ENCODE measurements around the gene DTX3L.

Gene DTX3L

GRCh38 chr3:122564155-122564912, at the start of gene DTX3L, which contains the start of gene PARP9:
DTX3L (plus strand) TSS chr3:122564338; CDS start chr3:122564427, 89 bp downstream.
PARP9 (minus strand) TSS chr3:122564300; CDS start chr3:122559620, 4,680 bp downstream.
- Histone ChIP-seq H3K4me1 (ENCODE audit: control insufficient read depth in 5 of 5, insufficient read depth in 5 of 5, low read length in 5 of 5) (peaks cover 6 to 37% (median 26%) of the 10 kb centered on the region in 5 donors), H3K27ac (ENCODE audit: low read depth, low read length) (peak within 1 kb of the TSS; percentile 95), H3K27me3 (ENCODE audit: control insufficient read depth in 5 of 5, insufficient read depth in 4 of 5, low read length in 5 of 5) (no peaks in the 10 kb centered on the region), H3K4me3 (ENCODE audit: low read depth in 1 of 5, low read length in 5 of 5) (peak within 1 kb of the TSS; percentile 78 to 92 (median 86)), H3K9me3 (ENCODE audit: control insufficient read depth in 5 of 5, low read length in 5 of 5) (no peaks in the 10 kb centered on the region), H3K36me3 (ENCODE audit: control insufficient read depth in 5 of 5, insufficient read depth in 5 of 5, low read length in 5 of 5) (peaks cover 6 to 36% (median 25%) of the 10 kb centered on the region in 5 donors), H3K9ac (ENCODE audit: low read length in 5 of 5) (peak within 1 kb of the TSS; percentile 90 to 99 (median 95))

GRCh38 chr3:122515020-122515468, 49.1 kb upstream of the DTX3L start:
- peak overlapping the region; percentile 93 for H3K27ac ChIP-seq (ENCODE audit: low read depth, low read length)
- H3K9ac ChIP-seq (ENCODE audit: low read length in 5 of 5) = peak overlapping the region in 4 of 5 donors; percentile 81 to 94 (median 90)
- no peaks in the 10 kb centered on the region for H3K27me3 ChIP-seq (ENCODE audit: control insufficient read depth in 5 of 5, insufficient read depth in 4 of 5, low read length in 5 of 5)
- peaks cover 0 to 29% (median 25%) of the 10 kb centered on the region in 5 donors for H3K4me1 ChIP-seq (ENCODE audit: control insufficient read depth in 5 of 5, insufficient read depth in 5 of 5, low read length in 5 of 5)
- peak overlapping the region; percentile 76 to 90 (median 86) for H3K4me3 ChIP-seq (ENCODE audit: low read depth in 1 of 5, low read length in 5 of 5)
- H3K36me3 ChIP-seq (ENCODE audit: control insufficient read depth in 5 of 5, insufficient read depth in 5 of 5, low read length in 5 of 5) = no peaks in the 10 kb centered on the region
- no peaks in the 10 kb centered on the region for H3K9me3 ChIP-seq (ENCODE audit: control insufficient read depth in 5 of 5, low read length in 5 of 5)

GRCh38 chr3:122515870-122516269, 48.3 kb upstream of the DTX3L start:
- H3K9me3 ChIP-seq (ENCODE audit: control insufficient read depth in 5 of 5, low read length in 5 of 5) = no peaks in the 10 kb centered on the region
- no peak overlapping the region for H3K27ac ChIP-seq (ENCODE audit: low read depth, low read length)
- H3K36me3 ChIP-seq (ENCODE audit: control insufficient read depth in 5 of 5, insufficient read depth in 5 of 5, low read length in 5 of 5) = no peaks in the 10 kb centered on the region
- H3K4me1 ChIP-seq (ENCODE audit: control insufficient read depth in 5 of 5, insufficient read depth in 5 of 5, low read length in 5 of 5) = peaks cover 0 to 29% (median 23%) of the 10 kb centered on the region in 5 donors
- no peak overlapping the region for H3K4me3 ChIP-seq (ENCODE audit: low read depth in 1 of 5, low read length in 5 of 5)
- H3K27me3 ChIP-seq (ENCODE audit: control insufficient read depth in 5 of 5, insufficient read depth in 4 of 5, low read length in 5 of 5) = no peaks in the 10 kb centered on the region
- no peak overlapping the region for H3K9ac ChIP-seq (ENCODE audit: low read length in 5 of 5)

GRCh38 chr3:122516846-122517360, 47.2 kb upstream of the DTX3L start:
- Histone ChIP-seq H3K9ac (ENCODE audit: low read length in 5 of 5) (no peak overlapping the region), H3K9me3 (ENCODE audit: control insufficient read depth in 5 of 5, low read length in 5 of 5) (no peaks in the 10 kb centered on the region), H3K27me3 (ENCODE audit: control insufficient read depth in 5 of 5, insufficient read depth in 4 of 5, low read length in 5 of 5) (no peaks in the 10 kb centered on the region), H3K36me3 (ENCODE audit: control insufficient read depth in 5 of 5, insufficient read depth in 5 of 5, low read length in 5 of 5) (no peaks in the 10 kb centered on the region), H3K4me3 (ENCODE audit: low read depth in 1 of 5, low read length in 5 of 5) (no peak overlapping the region), H3K4me1 (ENCODE audit: control insufficient read depth in 5 of 5, insufficient read depth in 5 of 5, low read length in 5 of 5) (peaks cover 0 to 22% (median 18%) of the 10 kb centered on the region in 5 donors), H3K27ac (ENCODE audit: low read depth, low read length) (no peak overlapping the region)

- Histone ChIP-seq H3K9me3 (ENCODE audit: control insufficient read depth in 5 of 5, low read length in 5 of 5) (no peaks in the 10 kb centered on the region), H3K27me3 (ENCODE audit: control insufficient read depth in 5 of 5, insufficient read depth in 4 of 5, low read length in 5 of 5) (no peaks in the 10 kb centered on the region), H3K4me1 (ENCODE audit: control insufficient read depth in 5 of 5, insufficient read depth in 5 of 5, low read length in 5 of 5) (peaks cover 0 to 6% (median 4%) of the 10 kb centered on the region in 5 donors), H3K9ac (ENCODE audit: low read length in 5 of 5) (no peak overlapping the region), H3K27ac (ENCODE audit: low read depth, low read length) (no peak overlapping the region), H3K4me3 (ENCODE audit: low read depth in 1 of 5, low read length in 5 of 5) (no peak overlapping the region), H3K36me3 (ENCODE audit: control insufficient read depth in 5 of 5, insufficient read depth in 5 of 5, low read length in 5 of 5) (no peaks in the 10 kb centered on the region)
These were observed 44.4 kb upstream of the DTX3L start for GRCh38 chr3:122519693-122520092.

GRCh38 chr3:122520861-122521260, 43.3 kb upstream of the DTX3L start:
- H3K36me3 ChIP-seq (ENCODE audit: control insufficient read depth in 5 of 5, insufficient read depth in 5 of 5, low read length in 5 of 5) = no peaks in the 10 kb centered on the region
- no peaks in the 10 kb centered on the region for H3K4me1 ChIP-seq (ENCODE audit: control insufficient read depth in 5 of 5, insufficient read depth in 5 of 5, low read length in 5 of 5)
- no peak overlapping the region for H3K27ac ChIP-seq (ENCODE audit: low read depth, low read length)
- no peaks in the 10 kb centered on the region for H3K9me3 ChIP-seq (ENCODE audit: control insufficient read depth in 5 of 5, low read length in 5 of 5)
- H3K4me3 ChIP-seq (ENCODE audit: low read depth in 1 of 5, low read length in 5 of 5) = no peak overlapping the region
- no peak overlapping the region for H3K9ac ChIP-seq (ENCODE audit: low read length in 5 of 5)
- H3K27me3 ChIP-seq (ENCODE audit: control insufficient read depth in 5 of 5, insufficient read depth in 4 of 5, low read length in 5 of 5) = no peaks in the 10 kb centered on the region

GRCh38 chr3:122523317-122523716, 40.8 kb upstream of the DTX3L start:
- H3K4me1 ChIP-seq (ENCODE audit: control insufficient read depth in 5 of 5, insufficient read depth in 5 of 5, low read length in 5 of 5) = no peaks in the 10 kb centered on the region
- no peak overlapping the region for H3K9ac ChIP-seq (ENCODE audit: low read length in 5 of 5)
- H3K9me3 ChIP-seq (ENCODE audit: control insufficient read depth in 5 of 5, low read length in 5 of 5) = no peaks in the 10 kb centered on the region
- H3K36me3 ChIP-seq (ENCODE audit: control insufficient read depth in 5 of 5, insufficient read depth in 5 of 5, low read length in 5 of 5) = peaks cover 8 to 19% (median 14%) of the 10 kb centered on the region in 5 donors
- H3K4me3 ChIP-seq (ENCODE audit: low read depth in 1 of 5, low read length in 5 of 5) = no peak overlapping the region
- H3K27ac ChIP-seq (ENCODE audit: low read depth, low read length) = no peak overlapping the region
- no peaks in the 10 kb centered on the region for H3K27me3 ChIP-seq (ENCODE audit: control insufficient read depth in 5 of 5, insufficient read depth in 4 of 5, low read length in 5 of 5)

- no peaks in the 10 kb centered on the region for H3K27me3 ChIP-seq (ENCODE audit: control insufficient read depth in 5 of 5, insufficient read depth in 4 of 5, low read length in 5 of 5)
- no peaks in the 10 kb centered on the region for H3K4me1 ChIP-seq (ENCODE audit: control insufficient read depth in 5 of 5, insufficient read depth in 5 of 5, low read length in 5 of 5)
- H3K9me3 ChIP-seq (ENCODE audit: control insufficient read depth in 5 of 5, low read length in 5 of 5) = no peaks in the 10 kb centered on the region
- no peak overlapping the region for H3K27ac ChIP-seq (ENCODE audit: low read depth, low read length)
- H3K36me3 ChIP-seq (ENCODE audit: control insufficient read depth in 5 of 5, insufficient read depth in 5 of 5, low read length in 5 of 5) = peaks cover 32 to 78% (median 56%) of the 10 kb centered on the region in 5 donors
- H3K9ac ChIP-seq (ENCODE audit: low read length in 5 of 5) = no peak overlapping the region
- no peak overlapping the region for H3K4me3 ChIP-seq (ENCODE audit: low read depth in 1 of 5, low read length in 5 of 5)
These were observed 34.0 kb upstream of the DTX3L start for GRCh38 chr3:122530164-122530563.

GRCh38 chr3:122533480-122533879, 30.7 kb upstream of the DTX3L start:
- Histone ChIP-seq H3K9me3 (ENCODE audit: control insufficient read depth in 5 of 5, low read length in 5 of 5) (no peaks in the 10 kb centered on the region), H3K9ac (ENCODE audit: low read length in 5 of 5) (no peak overlapping the region), H3K27ac (ENCODE audit: low read depth, low read length) (no peak overlapping the region), H3K36me3 (ENCODE audit: control insufficient read depth in 5 of 5, insufficient read depth in 5 of 5, low read length in 5 of 5) (peaks cover 36 to 84% (median 60%) of the 10 kb centered on the region in 5 donors), H3K4me1 (ENCODE audit: control insufficient read depth in 5 of 5, insufficient read depth in 5 of 5, low read length in 5 of 5) (peaks cover 0 to 3% (median 0%) of the 10 kb centered on the region in 5 donors), H3K4me3 (ENCODE audit: low read depth in 1 of 5, low read length in 5 of 5) (no peak overlapping the region), H3K27me3 (ENCODE audit: control insufficient read depth in 5 of 5, insufficient read depth in 4 of 5, low read length in 5 of 5) (no peaks in the 10 kb centered on the region)

GRCh38 chr3:122533931-122534334, 30.2 kb upstream of the DTX3L start:
- H3K9ac ChIP-seq (ENCODE audit: low read length in 5 of 5) = no peak overlapping the region

More at GRCh38 chr3:122533931-122534334, 30.2 kb upstream of the DTX3L start:
- Histone ChIP-seq H3K27ac (ENCODE audit: low read depth, low read length) (no peak overlapping the region), H3K36me3 (ENCODE audit: control insufficient read depth in 5 of 5, insufficient read depth in 5 of 5, low read length in 5 of 5) (peaks cover 36 to 82% (median 60%) of the 10 kb centered on the region in 5 donors), H3K27me3 (ENCODE audit: control insufficient read depth in 5 of 5, insufficient read depth in 4 of 5, low read length in 5 of 5) (no peaks in the 10 kb centered on the region), H3K9me3 (ENCODE audit: control insufficient read depth in 5 of 5, low read length in 5 of 5) (no peaks in the 10 kb centered on the region), H3K4me3 (ENCODE audit: low read depth in 1 of 5, low read length in 5 of 5) (no peak overlapping the region), H3K4me1 (ENCODE audit: control insufficient read depth in 5 of 5, insufficient read depth in 5 of 5, low read length in 5 of 5) (peaks cover 0 to 3% (median 0%) of the 10 kb centered on the region in 5 donors)
